Measurements from ENCODE around the gene GRWD1.

Gene GRWD1

GRCh38 chr19:48445606-48446481 lies at the start of gene GRWD1:
Gene GRWD1, plus strand, starts transcription at chr19:48445983. Its CDS starts 23 bp downstream, at chr19:48446006.
- Histone ChIP-seq H3K27ac (peak within 1 kb of the TSS; percentile 85), H3K4me3 (ENCODE audit: low read depth, low read length) (peak within 1 kb of the TSS; percentile 98), H3K9me3 (ENCODE audit: severe bottlenecking) (no peaks in the 10 kb centered on the region), H3K27me3 (ENCODE audit: insufficient read depth, low read depth, severe bottlenecking) (no peaks in the 10 kb centered on the region), H3K36me3 (peaks cover 32% of the 10 kb centered on the region)
- peak; percentile 94 for DNase-seq
- TF ChIP-seq CTCF (IDR thresholded peaks at IDR 0.05; ENCODE audit: low read depth, low read length): 0 out of 2 replicates have a peak, but pooled peaks have one; percentile 18

- no peak overlapping the region for H3K27ac ChIP-seq
- peaks cover 3% of the 10 kb centered on the region; the same call in 1 of the 2 replicates for H3K36me3 ChIP-seq
- no peak for TF ChIP-seq CTCF (IDR thresholded peaks at IDR 0.05; ENCODE audit: low read depth, low read length)
- peak; percentile 47 for DNase-seq
- 0 out of 2 replicates have a peak overlapping the region, but pooled peaks have one; percentile 6 for H3K4me3 ChIP-seq (ENCODE audit: low read depth, low read length)
- H3K27me3 ChIP-seq (ENCODE audit: insufficient read depth, low read depth, severe bottlenecking): no peaks in the 10 kb centered on the region
- H3K9me3 ChIP-seq (ENCODE audit: severe bottlenecking): no peaks in the 10 kb centered on the region
Observed at GRCh38 chr19:48396016-48396823, 49.6 kb upstream of the GRWD1 start.

- no peak overlapping the region for H3K4me3 ChIP-seq (ENCODE audit: low read depth, low read length)
- DNase-seq: no peak
- TF ChIP-seq CTCF (IDR thresholded peaks at IDR 0.05; ENCODE audit: low read depth, low read length): no peak
- peaks cover 3% of the 10 kb centered on the region; the same call in 1 of the 2 replicates for H3K36me3 ChIP-seq
- H3K9me3 ChIP-seq (ENCODE audit: severe bottlenecking): no peaks in the 10 kb centered on the region
- no peaks in the 10 kb centered on the region for H3K27me3 ChIP-seq (ENCODE audit: insufficient read depth, low read depth, severe bottlenecking)
- H3K27ac ChIP-seq: no peak overlapping the region
Observed at GRCh38 chr19:48396824-48397176, 49.0 kb upstream of the GRWD1 start.

- TF ChIP-seq CTCF (IDR thresholded peaks at IDR 0.05; ENCODE audit: low read depth, low read length): no peak
- no peak overlapping the region for H3K4me3 ChIP-seq (ENCODE audit: low read depth, low read length)
- no peaks in the 10 kb centered on the region for H3K27me3 ChIP-seq (ENCODE audit: insufficient read depth, low read depth, severe bottlenecking)
Observed at GRCh38 chr19:48397263-48398101, 48.3 kb upstream of the GRWD1 start.

GRCh38 chr19:48398102-48398374 lies 47.7 kb upstream of the GRWD1 start:
- no peak overlapping the region for H3K4me3 ChIP-seq (ENCODE audit: low read depth, low read length)
- TF ChIP-seq CTCF (IDR thresholded peaks at IDR 0.05; ENCODE audit: low read depth, low read length): no peak

More at GRCh38 chr19:48397263-48398101, 48.3 kb upstream of the GRWD1 start:
- DNase-seq: no peak
- Histone ChIP-seq H3K9me3 (ENCODE audit: severe bottlenecking) (no peaks in the 10 kb centered on the region), H3K36me3 (peaks cover 3% of the 10 kb centered on the region; the same call in 1 of the 2 replicates), H3K27ac (no peak overlapping the region)

More at GRCh38 chr19:48398102-48398374, 47.7 kb upstream of the GRWD1 start:
- H3K27ac ChIP-seq: no peak overlapping the region
- DNase-seq: no peak
- H3K9me3 ChIP-seq (ENCODE audit: severe bottlenecking): no peaks in the 10 kb centered on the region
- H3K27me3 ChIP-seq (ENCODE audit: insufficient read depth, low read depth, severe bottlenecking): no peaks in the 10 kb centered on the region
- peaks cover 3% of the 10 kb centered on the region; the same call in 1 of the 2 replicates for H3K36me3 ChIP-seq

Measured in WERI-Rb-1 (cell line).